H9 (cell line): ENCODE measurements around the gene ISOC1. TPM values are rescaled to one million over a fixed set of nuclear protein-coding genes. Genes with fewer than 3 reads are reported as not detected.

Experiments
- DNase-seq: peaks from one replicate; pipeline ENCODE4 v3.0.0-alpha.2; 2017
- H2AFZ ChIP-seq: one replicate; pipeline ENCODE4 v1.6.1; 2013; ENCODE audit warnings: mild to moderate bottlenecking, low read length, control low read depth, moderate library complexity
- H2AK5ac ChIP-seq: 2 replicates; pipeline ENCODE4 v1.6.1; 2013; ENCODE audit warnings: low read length, control low read depth, mixed read lengths; ENCODE audit not compliant: insufficient read length
- H2BK120ac ChIP-seq: one replicate; pipeline ENCODE4 v1.6.1; 2013; ENCODE audit warnings: low read depth, mild to moderate bottlenecking, low read length, control low read depth, inconsistent platforms; ENCODE audit not compliant: poor library complexity, severe bottlenecking
- H2BK12ac ChIP-seq: 2 replicates; pipeline ENCODE4 v1.6.1; 2013; ENCODE audit warnings: low read length, control low read depth, mixed read lengths, low read depth; ENCODE audit not compliant: insufficient read length
- H2BK15ac ChIP-seq: 2 replicates; pipeline ENCODE4 v1.6.1; 2013; ENCODE audit warnings: low read depth, low read length, control low read depth
- H2BK20ac ChIP-seq: one replicate; pipeline ENCODE4 v1.6.1; 2013; ENCODE audit warnings: low read depth, mild to moderate bottlenecking, low read length, control low read depth, inconsistent platforms; ENCODE audit not compliant: poor library complexity, severe bottlenecking
- H2BK5ac ChIP-seq: 2 replicates; pipeline ENCODE4 v1.6.1; 2013; ENCODE audit warnings: low read length, control low read depth, mixed read lengths; ENCODE audit not compliant: insufficient read length
- H3K14ac ChIP-seq: 2 replicates; pipeline ENCODE4 v1.6.1; 2013; ENCODE audit warnings: low read length, control low read depth; ENCODE audit not compliant: insufficient read depth
- H3K18ac ChIP-seq: 2 replicates; pipeline ENCODE4 v1.6.1; 2013; ENCODE audit warnings: low read depth, mild to moderate bottlenecking, mixed read lengths, low read length, control low read depth; ENCODE audit not compliant: insufficient read length
- H3K23ac ChIP-seq: 2 replicates; pipeline ENCODE4 v1.6.1; 2013; ENCODE audit warnings: low read length, control low read depth, mixed read lengths, low read depth; ENCODE audit not compliant: insufficient read length
- H3K23me2 ChIP-seq: 2 replicates; pipeline ENCODE4 v1.6.1; 2013; ENCODE audit warnings: low read depth, mild to moderate bottlenecking, mixed read lengths, low read length, control low read depth; ENCODE audit not compliant: insufficient read length, poor library complexity, severe bottlenecking
- H3K27ac ChIP-seq: 2 replicates; pipeline ENCODE4 v1.5.1; 2013; ENCODE audit warnings: low read length, control low read depth, mixed read lengths, low read depth; ENCODE audit not compliant: insufficient read length
- H3K27me3 ChIP-seq: 2 replicates; pipeline ENCODE4 v1.6.1; 2013; ENCODE audit warnings: low read length, control low read depth, inconsistent platforms; ENCODE audit not compliant: insufficient read depth
- H3K4ac ChIP-seq: 2 replicates; pipeline ENCODE4 v1.6.1; 2013; ENCODE audit warnings: low read depth, mild to moderate bottlenecking, control low read depth, inconsistent platforms, low read length, moderate library complexity
- H3K4me1 ChIP-seq: 2 replicates; pipeline ENCODE4 v1.6.1; 2013; ENCODE audit warnings: low read length, control low read depth, inconsistent platforms; ENCODE audit not compliant: insufficient read depth
- H3K4me2 ChIP-seq: 2 replicates; pipeline ENCODE4 v1.6.1; 2013; ENCODE audit warnings: low read length, control low read depth, mixed read lengths; ENCODE audit not compliant: insufficient read length, insufficient read depth
- H3K56ac ChIP-seq: 2 replicates; pipeline ENCODE4 v1.6.1; 2013; ENCODE audit warnings: low read depth, mild to moderate bottlenecking, mixed read lengths, low read length, control low read depth; ENCODE audit not compliant: insufficient read length
- H3K79me1 ChIP-seq: 2 replicates; pipeline ENCODE4 v1.6.1; 2013; ENCODE audit warnings: low read depth, mild to moderate bottlenecking, moderate library complexity, low read length, control low read depth, inconsistent platforms; ENCODE audit not compliant: insufficient read depth, poor library complexity, severe bottlenecking
- H3K79me2 ChIP-seq: 2 replicates; pipeline ENCODE4 v1.6.1; 2013; ENCODE audit warnings: low read length, control low read depth, inconsistent platforms; ENCODE audit not compliant: insufficient read depth
- H3K9ac ChIP-seq: 2 replicates; pipeline ENCODE4 v1.6.1; 2013; ENCODE audit warnings: low read length, control low read depth, mixed read lengths; ENCODE audit not compliant: insufficient read length; ENCODE audit errors: extremely low read depth
- H3K9me3 ChIP-seq: one replicate; pipeline ENCODE4 v1.6.1; 2013; ENCODE audit warnings: low read depth, low read length, inconsistent platforms; ENCODE audit not compliant: control insufficient read depth
- H3T11ph ChIP-seq: one replicate; pipeline ENCODE4 v1.6.1; 2013; ENCODE audit warnings: mild to moderate bottlenecking, low read length, control low read depth, inconsistent platforms
- H4K20me1 ChIP-seq: one replicate; pipeline ENCODE4 v1.6.1; 2013; ENCODE audit not compliant: control insufficient read depth, insufficient read length, insufficient read depth
- H4K5ac ChIP-seq: 2 replicates; pipeline ENCODE4 v1.6.1; 2013; ENCODE audit warnings: low read depth, mild to moderate bottlenecking, mixed read lengths, low read length, control low read depth; ENCODE audit not compliant: insufficient read length
- H4K8ac ChIP-seq: replicated peaks from 2 replicates; pipeline ENCODE4 v1.6.1; 2013; ENCODE audit warnings: low read length, control low read depth, mixed read lengths, low read depth; ENCODE audit not compliant: insufficient read length
- H4K91ac ChIP-seq: 2 replicates; pipeline ENCODE4 v1.6.1; 2013; ENCODE audit warnings: low read depth, mild to moderate bottlenecking, moderate library complexity, mixed read lengths, low read length, control low read depth; ENCODE audit not compliant: insufficient read length
- H3K27ac Mint-ChIP-seq, 3 experiments: 2 replicates in 2 of 3; 3 replicates in 1 of 3; pipeline ENCODE4 v1.8.0; 2020 to 2021; ENCODE audit warnings: mixed read lengths in 3 of 3, mild to moderate bottlenecking in 1 of 3, moderate library complexity in 1 of 3
- H3K27me3 Mint-ChIP-seq: 2 replicates; pipeline ENCODE4 v1.8.0; 2021; ENCODE audit warnings: low read depth, mild to moderate bottlenecking, moderate library complexity, mixed read lengths
- H3K36me3 Mint-ChIP-seq, 3 experiments: 2 replicates in 2 of 3; 3 replicates in 1 of 3; pipeline ENCODE4 v1.8.0; 2020 to 2021; ENCODE audit warnings: low read depth in 3 of 3, mixed read lengths in 3 of 3; ENCODE audit not compliant: insufficient read depth in 1 of 3
- H3K4me1 Mint-ChIP-seq, 2 experiments: 2 replicates each; pipeline ENCODE4 v1.8.0; 2020; ENCODE audit warnings: mixed read lengths in 2 of 2
- H3K4me3 Mint-ChIP-seq, 2 experiments: 2 replicates in 1 of 2; 3 replicates in 1 of 2; pipeline ENCODE4 v1.8.0; 2020 to 2021; ENCODE audit warnings: mild to moderate bottlenecking in 2 of 2, mixed read lengths in 2 of 2, moderate library complexity in 1 of 2
- H3K9me3 Mint-ChIP-seq, 2 experiments: 2 replicates in 1 of 2; 3 replicates in 1 of 2; pipeline ENCODE4 v1.8.0; 2020; ENCODE audit warnings: mild to moderate bottlenecking in 2 of 2, mixed read lengths in 2 of 2, moderate library complexity in 1 of 2
- WGBS: extraction: QIAGEN DNeasy Blood & Tissue Kit; methylation state at CpG from one replicate; pipeline ENCODE4 v1.1.7; 2013; ENCODE audit warnings: missing lambda C conversion rate, low lambda C conversion rate, mixed read lengths; ENCODE audit not compliant: insufficient read length; ENCODE audit errors: extremely low coverage; 5-methylcytosine and 5-hydroxymethylcytosine counted together
- total RNA-seq: library from RNA; stranded (reverse); gene quantifications from 2 replicates; pipeline ENCODE4 v1.2.1, GENCODE V29; 2021
- TF ChIP-seq, protein P1 (sequence below): fragments of 200-600 bp; sonication (generic); conservative IDR thresholded peaks from 3 replicates; pipeline ENCODE4 v1.8.0; 2021; ENCODE audit warnings: antibody characterized with exemption, mild to moderate bottlenecking

Gene ISOC1
- total RNA-seq, 1 experiment from 2014 or later = 23.0 TPM

DNA sequence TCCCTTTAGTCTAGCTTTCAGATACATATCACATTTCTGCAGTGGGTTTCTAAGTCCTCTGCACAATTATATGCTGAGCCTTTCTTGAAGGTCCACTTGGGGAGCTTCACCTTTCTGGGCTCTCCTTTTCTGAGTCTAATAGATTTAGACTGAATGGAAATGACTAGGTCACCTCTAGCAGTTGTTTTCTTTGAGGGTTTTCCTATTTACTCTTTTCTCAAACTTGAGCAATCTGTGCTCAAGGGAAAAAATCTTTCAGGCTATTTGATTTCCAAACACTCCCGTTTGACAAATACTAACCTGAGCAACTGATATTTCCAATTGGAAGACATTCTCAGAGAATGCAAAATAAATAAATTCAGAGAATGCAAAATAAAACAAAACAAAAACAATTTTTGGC is 39.0 kb downstream of the ISOC1 start:
- Histone ChIP-seq H3K23ac (no peak overlapping the region), H4K20me1 (no peaks in the 10 kb centered on the region), H3K9ac (no peak overlapping the region), H4K91ac (no peak overlapping the region), H3K23me2 (no peaks in the 10 kb centered on the region), H3K9me3 (no peaks in the 10 kb centered on the region), H2BK12ac (no peak overlapping the region), H2BK20ac (no peak overlapping the region), H3K27ac (no peak overlapping the region), H3K79me2 (no peaks in the 10 kb centered on the region), H2BK120ac (no peak overlapping the region), H4K8ac (no peak overlapping the region), H4K5ac (no peak overlapping the region), H2AK5ac (no peak overlapping the region), H2BK15ac (no peak overlapping the region), H2AFZ (no peak overlapping the region), H3T11ph (no peak overlapping the region), H3K4me1 (no peaks in the 10 kb centered on the region), H3K56ac (no peak overlapping the region), H3K14ac (no peak overlapping the region), H3K18ac (no peak overlapping the region), H2BK5ac (no peak overlapping the region), H3K27me3 (no peaks in the 10 kb centered on the region), H3K4me2 (no peak overlapping the region), H3K4ac (no peak overlapping the region), H3K79me1 (no peaks in the 10 kb centered on the region)
- no peaks in the 10 kb centered on the region for H3K36me3 Mint-ChIP-seq
- H3K27me3 Mint-ChIP-seq = no peaks in the 10 kb centered on the region
- no peak overlapping the region for H3K4me3 Mint-ChIP-seq
- no peak for DNase-seq
- TF ChIP-seq, protein P1, sequence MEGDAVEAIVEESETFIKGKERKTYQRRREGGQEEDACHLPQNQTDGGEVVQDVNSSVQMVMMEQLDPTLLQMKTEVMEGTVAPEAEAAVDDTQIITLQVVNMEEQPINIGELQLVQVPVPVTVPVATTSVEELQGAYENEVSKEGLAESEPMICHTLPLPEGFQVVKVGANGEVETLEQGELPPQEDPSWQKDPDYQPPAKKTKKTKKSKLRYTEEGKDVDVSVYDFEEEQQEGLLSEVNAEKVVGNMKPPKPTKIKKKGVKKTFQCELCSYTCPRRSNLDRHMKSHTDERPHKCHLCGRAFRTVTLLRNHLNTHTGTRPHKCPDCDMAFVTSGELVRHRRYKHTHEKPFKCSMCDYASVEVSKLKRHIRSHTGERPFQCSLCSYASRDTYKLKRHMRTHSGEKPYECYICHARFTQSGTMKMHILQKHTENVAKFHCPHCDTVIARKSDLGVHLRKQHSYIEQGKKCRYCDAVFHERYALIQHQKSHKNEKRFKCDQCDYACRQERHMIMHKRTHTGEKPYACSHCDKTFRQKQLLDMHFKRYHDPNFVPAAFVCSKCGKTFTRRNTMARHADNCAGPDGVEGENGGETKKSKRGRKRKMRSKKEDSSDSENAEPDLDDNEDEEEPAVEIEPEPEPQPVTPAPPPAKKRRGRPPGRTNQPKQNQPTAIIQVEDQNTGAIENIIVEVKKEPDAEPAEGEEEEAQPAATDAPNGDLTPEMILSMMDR = no peak
- WGBS = no CpG with 5 or more reads among the region's 1 CpG
- H3K4me1 Mint-ChIP-seq = 0 out of 4 replicates have a peak, but pooled peaks cover 0 to 2% of the 10 kb centered on the region in 2 experiments
- H3K9me3 Mint-ChIP-seq = no peaks in the 10 kb centered on the region
- no peak overlapping the region for H3K27ac Mint-ChIP-seq
